H9 (cell line): Measurements from ENCODE around the gene NEURL3. TPM values are rescaled to one million over a fixed set of nuclear protein-coding genes. Genes with fewer than 3 reads are reported as not detected.

ENCODE experiments used
- DNase-seq: peaks from one replicate; pipeline ENCODE4 v3.0.0-alpha.2; 2017
- H2AFZ ChIP-seq: one replicate; pipeline ENCODE4 v1.6.1; 2013; ENCODE audit warnings: mild to moderate bottlenecking, low read length, control low read depth, moderate library complexity
- H2AK5ac ChIP-seq: 2 replicates; pipeline ENCODE4 v1.6.1; 2013; ENCODE audit warnings: low read length, control low read depth, mixed read lengths; ENCODE audit not compliant: insufficient read length
- H2BK120ac ChIP-seq: one replicate; pipeline ENCODE4 v1.6.1; 2013; ENCODE audit warnings: low read depth, mild to moderate bottlenecking, low read length, control low read depth, inconsistent platforms; ENCODE audit not compliant: poor library complexity, severe bottlenecking
- H2BK12ac ChIP-seq: 2 replicates; pipeline ENCODE4 v1.6.1; 2013; ENCODE audit warnings: low read length, control low read depth, mixed read lengths, low read depth; ENCODE audit not compliant: insufficient read length
- H2BK15ac ChIP-seq: 2 replicates; pipeline ENCODE4 v1.6.1; 2013; ENCODE audit warnings: low read depth, low read length, control low read depth
- H2BK20ac ChIP-seq: one replicate; pipeline ENCODE4 v1.6.1; 2013; ENCODE audit warnings: low read depth, mild to moderate bottlenecking, low read length, control low read depth, inconsistent platforms; ENCODE audit not compliant: poor library complexity, severe bottlenecking
- H2BK5ac ChIP-seq: 2 replicates; pipeline ENCODE4 v1.6.1; 2013; ENCODE audit warnings: low read length, control low read depth, mixed read lengths; ENCODE audit not compliant: insufficient read length
- H3K14ac ChIP-seq: 2 replicates; pipeline ENCODE4 v1.6.1; 2013; ENCODE audit warnings: low read length, control low read depth; ENCODE audit not compliant: insufficient read depth
- H3K18ac ChIP-seq: 2 replicates; pipeline ENCODE4 v1.6.1; 2013; ENCODE audit warnings: low read depth, mild to moderate bottlenecking, mixed read lengths, low read length, control low read depth; ENCODE audit not compliant: insufficient read length
- H3K23ac ChIP-seq: 2 replicates; pipeline ENCODE4 v1.6.1; 2013; ENCODE audit warnings: low read length, control low read depth, mixed read lengths, low read depth; ENCODE audit not compliant: insufficient read length
- H3K23me2 ChIP-seq: 2 replicates; pipeline ENCODE4 v1.6.1; 2013; ENCODE audit warnings: low read depth, mild to moderate bottlenecking, mixed read lengths, low read length, control low read depth; ENCODE audit not compliant: insufficient read length, poor library complexity, severe bottlenecking
- H3K27ac ChIP-seq: 2 replicates; pipeline ENCODE4 v1.5.1; 2013; ENCODE audit warnings: low read length, control low read depth, mixed read lengths, low read depth; ENCODE audit not compliant: insufficient read length
- H3K27me3 ChIP-seq: 2 replicates; pipeline ENCODE4 v1.6.1; 2013; ENCODE audit warnings: low read length, control low read depth, inconsistent platforms; ENCODE audit not compliant: insufficient read depth
- H3K4ac ChIP-seq: 2 replicates; pipeline ENCODE4 v1.6.1; 2013; ENCODE audit warnings: low read depth, mild to moderate bottlenecking, control low read depth, inconsistent platforms, low read length, moderate library complexity
- H3K4me1 ChIP-seq: 2 replicates; pipeline ENCODE4 v1.6.1; 2013; ENCODE audit warnings: low read length, control low read depth, inconsistent platforms; ENCODE audit not compliant: insufficient read depth
- H3K4me2 ChIP-seq: 2 replicates; pipeline ENCODE4 v1.6.1; 2013; ENCODE audit warnings: low read length, control low read depth, mixed read lengths; ENCODE audit not compliant: insufficient read length, insufficient read depth
- H3K56ac ChIP-seq: 2 replicates; pipeline ENCODE4 v1.6.1; 2013; ENCODE audit warnings: low read depth, mild to moderate bottlenecking, mixed read lengths, low read length, control low read depth; ENCODE audit not compliant: insufficient read length
- H3K79me1 ChIP-seq: 2 replicates; pipeline ENCODE4 v1.6.1; 2013; ENCODE audit warnings: low read depth, mild to moderate bottlenecking, moderate library complexity, low read length, control low read depth, inconsistent platforms; ENCODE audit not compliant: insufficient read depth, poor library complexity, severe bottlenecking
- H3K79me2 ChIP-seq: 2 replicates; pipeline ENCODE4 v1.6.1; 2013; ENCODE audit warnings: low read length, control low read depth, inconsistent platforms; ENCODE audit not compliant: insufficient read depth
- H3K9ac ChIP-seq: 2 replicates; pipeline ENCODE4 v1.6.1; 2013; ENCODE audit warnings: low read length, control low read depth, mixed read lengths; ENCODE audit not compliant: insufficient read length; ENCODE audit errors: extremely low read depth
- H3K9me3 ChIP-seq: one replicate; pipeline ENCODE4 v1.6.1; 2013; ENCODE audit warnings: low read depth, low read length, inconsistent platforms; ENCODE audit not compliant: control insufficient read depth
- H3T11ph ChIP-seq: one replicate; pipeline ENCODE4 v1.6.1; 2013; ENCODE audit warnings: mild to moderate bottlenecking, low read length, control low read depth, inconsistent platforms
- H4K20me1 ChIP-seq: one replicate; pipeline ENCODE4 v1.6.1; 2013; ENCODE audit not compliant: control insufficient read depth, insufficient read length, insufficient read depth
- H4K5ac ChIP-seq: 2 replicates; pipeline ENCODE4 v1.6.1; 2013; ENCODE audit warnings: low read depth, mild to moderate bottlenecking, mixed read lengths, low read length, control low read depth; ENCODE audit not compliant: insufficient read length
- H4K8ac ChIP-seq: replicated peaks from 2 replicates; pipeline ENCODE4 v1.6.1; 2013; ENCODE audit warnings: low read length, control low read depth, mixed read lengths, low read depth; ENCODE audit not compliant: insufficient read length
- H4K91ac ChIP-seq: 2 replicates; pipeline ENCODE4 v1.6.1; 2013; ENCODE audit warnings: low read depth, mild to moderate bottlenecking, moderate library complexity, mixed read lengths, low read length, control low read depth; ENCODE audit not compliant: insufficient read length
- H3K27ac Mint-ChIP-seq, 3 experiments: 2 replicates in 2 of 3; 3 replicates in 1 of 3; pipeline ENCODE4 v1.8.0; 2020 to 2021; ENCODE audit warnings: mixed read lengths in 3 of 3, mild to moderate bottlenecking in 1 of 3, moderate library complexity in 1 of 3
- H3K27me3 Mint-ChIP-seq: 2 replicates; pipeline ENCODE4 v1.8.0; 2021; ENCODE audit warnings: low read depth, mild to moderate bottlenecking, moderate library complexity, mixed read lengths
- H3K36me3 Mint-ChIP-seq, 3 experiments: 2 replicates in 2 of 3; 3 replicates in 1 of 3; pipeline ENCODE4 v1.8.0; 2020 to 2021; ENCODE audit warnings: low read depth in 3 of 3, mixed read lengths in 3 of 3; ENCODE audit not compliant: insufficient read depth in 1 of 3
- H3K4me1 Mint-ChIP-seq, 2 experiments: 2 replicates each; pipeline ENCODE4 v1.8.0; 2020; ENCODE audit warnings: mixed read lengths in 2 of 2
- H3K4me3 Mint-ChIP-seq, 2 experiments: 2 replicates in 1 of 2; 3 replicates in 1 of 2; pipeline ENCODE4 v1.8.0; 2020 to 2021; ENCODE audit warnings: mild to moderate bottlenecking in 2 of 2, mixed read lengths in 2 of 2, moderate library complexity in 1 of 2
- H3K9me3 Mint-ChIP-seq, 2 experiments: 2 replicates in 1 of 2; 3 replicates in 1 of 2; pipeline ENCODE4 v1.8.0; 2020; ENCODE audit warnings: mild to moderate bottlenecking in 2 of 2, mixed read lengths in 2 of 2, moderate library complexity in 1 of 2
- WGBS: extraction: QIAGEN DNeasy Blood & Tissue Kit; methylation state at CpG from one replicate; pipeline ENCODE4 v1.1.7; 2013; ENCODE audit warnings: missing lambda C conversion rate, low lambda C conversion rate, mixed read lengths; ENCODE audit not compliant: insufficient read length; ENCODE audit errors: extremely low coverage; 5-methylcytosine and 5-hydroxymethylcytosine counted together
- total RNA-seq: library from RNA; stranded (reverse); gene quantifications from 2 replicates; pipeline ENCODE4 v1.2.1, GENCODE V29; 2021
- TF ChIP-seq, protein P1 (sequence below): fragments of 200-600 bp; sonication (generic); conservative IDR thresholded peaks from 3 replicates; pipeline ENCODE4 v1.8.0; 2021; ENCODE audit warnings: antibody characterized with exemption, mild to moderate bottlenecking

NEURL3 gene
- total RNA-seq, 1 experiment from 2014 or later: not detected

DNA sequence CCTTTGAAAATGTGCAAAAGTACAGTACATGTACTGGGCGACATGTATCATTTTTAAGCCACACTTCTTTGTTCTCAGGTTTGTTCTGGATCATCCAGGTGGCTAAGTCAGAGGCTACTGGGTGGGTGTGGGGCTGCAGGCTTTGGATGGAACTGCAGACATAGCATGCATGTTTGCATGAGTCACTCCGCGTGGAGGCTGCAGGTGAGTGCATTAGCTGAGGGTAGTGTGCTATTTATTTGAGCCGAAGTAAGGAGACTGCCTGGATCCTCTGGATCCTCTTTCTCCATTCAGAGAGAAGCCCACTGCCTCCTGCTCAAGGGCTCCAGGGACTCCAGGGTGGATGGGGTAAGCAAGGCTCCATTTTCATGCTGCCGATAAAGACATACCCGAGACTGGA lies 9.4 kb upstream of the NEURL3 start:
- H3K36me3 Mint-ChIP-seq: peaks cover 4 to 9% (median 7%) of the 10 kb centered on the region in 3 experiments; a peak in 4 of 7 replicates
- no peaks in the 10 kb centered on the region for H3K4me1 ChIP-seq
- H3K4me1 Mint-ChIP-seq: peaks cover 2 to 5% of the 10 kb centered on the region in 2 experiments; a peak in 3 of 4 replicates
- H3K27ac ChIP-seq: no peak overlapping the region
- H3K79me1 ChIP-seq: no peaks in the 10 kb centered on the region
- H3K79me2 ChIP-seq: no peaks in the 10 kb centered on the region
- no peak overlapping the region for H4K5ac ChIP-seq
- no peak overlapping the region for H4K8ac ChIP-seq
- no peak overlapping the region for H3K23ac ChIP-seq
- WGBS: no CpG with 5 or more reads among the region's 6 CpGs
- no peak overlapping the region for H3K4me2 ChIP-seq
- H3K27ac Mint-ChIP-seq: peak overlapping the region in 1 of 3 experiments; percentile 91; a peak in 1 of 7 replicates
- no peak overlapping the region for H2BK5ac ChIP-seq
- no peak overlapping the region for H3K18ac ChIP-seq
- H3K27me3 ChIP-seq: no peaks in the 10 kb centered on the region; the same call in 1 of the 2 replicates
- H3K4me3 Mint-ChIP-seq: no peak overlapping the region
- no peak overlapping the region for H3K4ac ChIP-seq
- H4K91ac ChIP-seq: no peak overlapping the region
- no peak overlapping the region for H2AK5ac ChIP-seq
- H3K27me3 Mint-ChIP-seq: peaks cover 33% of the 10 kb centered on the region
- no peak overlapping the region for H3K14ac ChIP-seq
- no peak overlapping the region for H2BK15ac ChIP-seq
- no peak overlapping the region for H2AFZ ChIP-seq
- no peak overlapping the region for H2BK20ac ChIP-seq
- H3K56ac ChIP-seq: no peak overlapping the region
- H2BK120ac ChIP-seq: no peak overlapping the region
- H3K23me2 ChIP-seq: no peaks in the 10 kb centered on the region
- H3K9me3 ChIP-seq: no peaks in the 10 kb centered on the region
- H3T11ph ChIP-seq: no peak overlapping the region
- no peak overlapping the region for H2BK12ac ChIP-seq
- no peaks in the 10 kb centered on the region for H4K20me1 ChIP-seq
- DNase-seq: no peak
- H3K9ac ChIP-seq: no peak overlapping the region
- H3K9me3 Mint-ChIP-seq: peaks cover 19 to 24% of the 10 kb centered on the region in 2 experiments
- TF ChIP-seq, protein P1, sequence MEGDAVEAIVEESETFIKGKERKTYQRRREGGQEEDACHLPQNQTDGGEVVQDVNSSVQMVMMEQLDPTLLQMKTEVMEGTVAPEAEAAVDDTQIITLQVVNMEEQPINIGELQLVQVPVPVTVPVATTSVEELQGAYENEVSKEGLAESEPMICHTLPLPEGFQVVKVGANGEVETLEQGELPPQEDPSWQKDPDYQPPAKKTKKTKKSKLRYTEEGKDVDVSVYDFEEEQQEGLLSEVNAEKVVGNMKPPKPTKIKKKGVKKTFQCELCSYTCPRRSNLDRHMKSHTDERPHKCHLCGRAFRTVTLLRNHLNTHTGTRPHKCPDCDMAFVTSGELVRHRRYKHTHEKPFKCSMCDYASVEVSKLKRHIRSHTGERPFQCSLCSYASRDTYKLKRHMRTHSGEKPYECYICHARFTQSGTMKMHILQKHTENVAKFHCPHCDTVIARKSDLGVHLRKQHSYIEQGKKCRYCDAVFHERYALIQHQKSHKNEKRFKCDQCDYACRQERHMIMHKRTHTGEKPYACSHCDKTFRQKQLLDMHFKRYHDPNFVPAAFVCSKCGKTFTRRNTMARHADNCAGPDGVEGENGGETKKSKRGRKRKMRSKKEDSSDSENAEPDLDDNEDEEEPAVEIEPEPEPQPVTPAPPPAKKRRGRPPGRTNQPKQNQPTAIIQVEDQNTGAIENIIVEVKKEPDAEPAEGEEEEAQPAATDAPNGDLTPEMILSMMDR: no peak
